ENCODE results near the gene KCTD14.

DNA sequence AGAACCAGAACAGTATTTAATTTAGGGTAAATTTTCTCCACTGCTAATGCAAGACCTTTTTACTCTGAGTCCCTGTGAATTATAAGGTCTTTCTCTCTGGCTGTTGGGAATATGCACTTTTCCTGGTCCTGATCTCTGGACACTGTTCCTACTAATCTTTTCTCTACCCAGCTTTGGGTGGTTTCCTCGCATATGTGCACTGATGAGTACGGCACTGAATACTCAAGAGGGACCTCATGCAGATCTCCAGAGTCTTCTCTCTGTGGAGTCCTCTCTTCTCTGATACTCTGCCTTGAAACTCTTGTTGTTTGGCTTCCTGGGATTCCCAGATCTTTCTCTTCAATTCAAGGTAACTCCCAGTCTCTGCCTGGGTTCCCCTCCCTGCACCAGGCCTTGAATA lies 14.0 kb downstream of the KCTD14 start:
- TF ChIP-seq, protein P1, sequence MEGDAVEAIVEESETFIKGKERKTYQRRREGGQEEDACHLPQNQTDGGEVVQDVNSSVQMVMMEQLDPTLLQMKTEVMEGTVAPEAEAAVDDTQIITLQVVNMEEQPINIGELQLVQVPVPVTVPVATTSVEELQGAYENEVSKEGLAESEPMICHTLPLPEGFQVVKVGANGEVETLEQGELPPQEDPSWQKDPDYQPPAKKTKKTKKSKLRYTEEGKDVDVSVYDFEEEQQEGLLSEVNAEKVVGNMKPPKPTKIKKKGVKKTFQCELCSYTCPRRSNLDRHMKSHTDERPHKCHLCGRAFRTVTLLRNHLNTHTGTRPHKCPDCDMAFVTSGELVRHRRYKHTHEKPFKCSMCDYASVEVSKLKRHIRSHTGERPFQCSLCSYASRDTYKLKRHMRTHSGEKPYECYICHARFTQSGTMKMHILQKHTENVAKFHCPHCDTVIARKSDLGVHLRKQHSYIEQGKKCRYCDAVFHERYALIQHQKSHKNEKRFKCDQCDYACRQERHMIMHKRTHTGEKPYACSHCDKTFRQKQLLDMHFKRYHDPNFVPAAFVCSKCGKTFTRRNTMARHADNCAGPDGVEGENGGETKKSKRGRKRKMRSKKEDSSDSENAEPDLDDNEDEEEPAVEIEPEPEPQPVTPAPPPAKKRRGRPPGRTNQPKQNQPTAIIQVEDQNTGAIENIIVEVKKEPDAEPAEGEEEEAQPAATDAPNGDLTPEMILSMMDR (IDR thresholded peaks at IDR 0.05), result no peak
- no peak for TF ChIP-seq POLR2A (IDR thresholded peaks at IDR 0.05)

Measured in body of pancreas (tissue), 4 donors.